ENCODE results near the gene PELO. TPM values are rescaled to one million over a fixed set of nuclear protein-coding genes. Genes with fewer than 3 reads are reported as not detected.

Gene PELO
- total RNA-seq, 1 experiment from 2014 or later, result 20.9 TPM

Other genes starting within 250 kb of the PELO start
- gene ITGA1, start within 50 bp of the PELO start, total RNA-seq (2014; rRNA removed; shearing (Covaris generic)), result 27.4 and 27.5 TPM in 2 replicates
- 3.2 and 5.2 TPM in 2 replicates for gene ITGA2, start 201.4 kb downstream of the PELO start, total RNA-seq (2014; rRNA removed; shearing (Covaris generic))

All from SJSA1 (cell line).